ENCODE data around the gene APOLD1.
"Not testable (repeated sequence)": the region's sequence is repeated elsewhere in the genome, so short reads cannot be mapped to it uniquely, and the experiment has no call there.

Gene APOLD1

GRCh38 chr12:12786351-12786705 lies 869 bp downstream of the APOLD1 start:
- DNase-seq (ENCODE audit: low read depth in 2 of 2, low spot score in 1 of 2), result no peak

- DNase-seq (ENCODE audit: low read depth in 2 of 2, low spot score in 1 of 2), result peak; percentile 19 to 44
These were observed 1.5 kb downstream of the APOLD1 start for GRCh38 chr12:12786706-12787601.

GRCh38 chr12:12788131-12788530 lies 2.7 kb downstream of the APOLD1 start:
- DNase-seq (ENCODE audit: low read depth in 2 of 2, low spot score in 1 of 2), result no peak

- DNase-seq (ENCODE audit: low read depth in 2 of 2, low spot score in 1 of 2), result peak in 1 of 2 donors; percentile 22
These were observed 3.4 kb downstream of the APOLD1 start for GRCh38 chr12:12788675-12789368.

- DNase-seq (ENCODE audit: low read depth in 2 of 2, low spot score in 1 of 2), result no peak
These were observed 5.5 kb downstream of the APOLD1 start for GRCh38 chr12:12790956-12791355.

- DNase-seq (ENCODE audit: low read depth in 2 of 2, low spot score in 1 of 2), result no peak
These were observed 6.4 kb downstream of the APOLD1 start for GRCh38 chr12:12791756-12792369.

- no peak for DNase-seq (ENCODE audit: low read depth in 2 of 2, low spot score in 1 of 2)
These were observed 7.0 kb downstream of the APOLD1 start for GRCh38 chr12:12792421-12792820.

GRCh38 chr12:12794686-12795085 lies 9.2 kb downstream of the APOLD1 start:
- DNase-seq (ENCODE audit: low read depth in 2 of 2, low spot score in 1 of 2), result no peak

GRCh38 chr12:12796171-12796570 lies 10.7 kb downstream of the APOLD1 start:
- no peak for DNase-seq (ENCODE audit: low read depth in 2 of 2, low spot score in 1 of 2)

GRCh38 chr12:12796928-12797793 lies 11.7 kb downstream of the APOLD1 start:
- no peak for DNase-seq (ENCODE audit: low read depth in 2 of 2, low spot score in 1 of 2)

- DNase-seq (ENCODE audit: low read depth in 2 of 2, low spot score in 1 of 2), result no peak
These were observed 12.3 kb downstream of the APOLD1 start for GRCh38 chr12:12797794-12798152.

GRCh38 chr12:12798480-12798879 lies 13.0 kb downstream of the APOLD1 start:
- DNase-seq (ENCODE audit: low read depth in 2 of 2, low spot score in 1 of 2), result no peak

GRCh38 chr12:12799163-12799920 lies 13.9 kb downstream of the APOLD1 start:
- no peak for DNase-seq (ENCODE audit: low read depth in 2 of 2, low spot score in 1 of 2)

GRCh38 chr12:12800406-12801180 lies 15.1 kb downstream of the APOLD1 start:
- DNase-seq (ENCODE audit: low read depth in 2 of 2, low spot score in 1 of 2), result no peak

- not testable (repeated sequence) for DNase-seq (ENCODE audit: low read depth in 2 of 2, low spot score in 1 of 2)
These were observed 16.2 kb downstream of the APOLD1 start for GRCh38 chr12:12801656-12802055.

GRCh38 chr12:12803186-12803585 lies 17.7 kb downstream of the APOLD1 start:
- no peak for DNase-seq (ENCODE audit: low read depth in 2 of 2, low spot score in 1 of 2)

- no peak for DNase-seq (ENCODE audit: low read depth in 2 of 2, low spot score in 1 of 2)
These were observed 18.6 kb downstream of the APOLD1 start for GRCh38 chr12:12804011-12804410.

- no peak for DNase-seq (ENCODE audit: low read depth in 2 of 2, low spot score in 1 of 2)
These were observed 19.0 kb downstream of the APOLD1 start for GRCh38 chr12:12804432-12804886.

- DNase-seq (ENCODE audit: low read depth in 2 of 2, low spot score in 1 of 2), result no peak
These were observed 21.5 kb downstream of the APOLD1 start for GRCh38 chr12:12806784-12807516.

Data from stimulated activated CD8-positive, alpha-beta memory T cell treated with anti-CD3 and anti-CD28 coated beads, Interleukin-4, amount 100 ng/mL, for 1 hour (primary cell).